Hematopoietic multipotent progenitor cell (in vitro differentiated cells): ENCODE data around the gene METTL3. TPM values are rescaled to one million over a fixed set of nuclear protein-coding genes. Genes with fewer than 3 reads are reported as not detected.
A peak's percentile ranks its signal among the peaks of the same experiment; 100 is the strongest.
"Not testable (repeated sequence)": the region's sequence is repeated elsewhere in the genome, so short reads cannot be mapped to it uniquely, and the experiment has no call there.

Source experiments
- DNase-seq, 3 donors: peaks; one replicate each; pipeline ENCODE4 v3.0.0-alpha.2; 2011 to 2015; ENCODE audit warnings: low read depth in 2 of 3, low spot score in 2 of 3
- total RNA-seq: library from RNA; depleted of rRNA; stranded (reverse); fragments of >200 nt; gene quantifications from one replicate; pipeline ENCODE4 v1.2.3, GENCODE V29; 2012

Gene METTL3
- 126 TPM for total RNA-seq

DNA sequence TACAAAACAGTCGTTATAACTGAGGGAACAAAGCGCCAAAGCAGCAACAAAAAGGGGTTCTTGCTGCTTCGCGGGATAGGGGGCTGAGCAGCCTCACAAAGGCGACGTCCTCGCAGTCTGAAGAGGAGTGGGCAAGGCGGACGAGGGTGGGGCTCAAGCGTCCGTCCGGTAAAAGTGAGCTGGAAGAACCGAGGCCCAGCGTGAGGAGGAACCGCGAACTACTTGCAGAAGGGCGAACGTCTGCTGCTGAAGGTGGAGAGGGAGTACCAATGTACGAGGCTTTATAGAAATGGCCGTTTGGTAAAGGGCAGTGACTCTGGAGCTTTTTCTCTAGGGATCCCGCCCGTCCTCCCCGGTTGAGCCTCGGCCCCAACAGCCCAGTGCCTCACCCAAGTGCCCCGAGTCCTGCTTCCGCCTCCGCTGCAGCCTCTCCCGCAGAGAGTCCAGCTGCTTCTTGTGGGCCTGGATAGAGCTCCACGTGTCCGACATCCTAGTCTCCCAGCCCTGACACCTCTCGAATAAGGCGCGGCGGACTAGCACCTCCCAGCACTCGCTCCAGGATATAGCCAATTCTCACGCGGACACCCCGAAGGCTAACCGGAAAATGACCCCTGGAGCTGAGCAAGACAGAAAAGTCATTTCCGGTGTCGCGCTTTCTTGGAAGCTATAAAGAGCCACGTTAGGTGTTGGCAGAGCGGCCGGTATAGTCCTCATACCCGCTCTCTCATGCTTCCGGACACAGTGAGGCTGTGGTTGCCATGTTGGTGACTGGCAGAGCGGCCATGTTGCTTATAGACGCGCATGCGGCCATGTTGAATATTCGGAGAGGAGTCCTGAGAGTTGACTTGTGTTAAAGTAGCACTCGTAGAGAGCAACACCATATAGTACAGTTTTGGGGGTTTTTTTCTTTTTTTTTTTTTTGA, at the start of gene METTL3:
TSS of gene METTL3 (minus strand) at position 606 of the 923 bp plus-strand sequence. CDS start at position 489, 117 bp downstream.
- DNase-seq = peak; percentile 80 to 97 (median 96)

DNA sequence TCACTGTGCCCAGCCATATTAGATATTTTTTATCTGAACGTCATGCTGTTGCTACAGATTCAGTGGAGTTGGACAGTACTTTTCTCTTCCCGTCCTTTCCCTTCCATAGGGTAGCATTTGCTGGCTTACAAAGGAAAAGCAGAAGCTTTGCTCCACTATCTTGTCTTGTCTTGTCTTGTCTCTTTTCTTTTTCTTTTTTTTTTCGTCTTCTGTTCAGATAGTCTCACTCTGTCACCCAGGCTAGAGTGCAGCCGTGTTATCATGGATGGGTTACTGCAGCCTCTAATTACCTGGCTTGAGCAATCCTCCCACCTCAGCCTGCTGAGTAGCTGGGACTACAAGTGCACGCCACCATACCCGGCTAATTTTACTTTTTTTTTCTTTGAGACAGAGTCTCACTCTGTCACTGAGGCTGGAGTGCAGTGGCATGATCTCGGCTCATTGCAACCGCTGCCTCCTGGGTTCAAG, 47.6 kb upstream of the METTL3 start:
- no peak for DNase-seq

DNA sequence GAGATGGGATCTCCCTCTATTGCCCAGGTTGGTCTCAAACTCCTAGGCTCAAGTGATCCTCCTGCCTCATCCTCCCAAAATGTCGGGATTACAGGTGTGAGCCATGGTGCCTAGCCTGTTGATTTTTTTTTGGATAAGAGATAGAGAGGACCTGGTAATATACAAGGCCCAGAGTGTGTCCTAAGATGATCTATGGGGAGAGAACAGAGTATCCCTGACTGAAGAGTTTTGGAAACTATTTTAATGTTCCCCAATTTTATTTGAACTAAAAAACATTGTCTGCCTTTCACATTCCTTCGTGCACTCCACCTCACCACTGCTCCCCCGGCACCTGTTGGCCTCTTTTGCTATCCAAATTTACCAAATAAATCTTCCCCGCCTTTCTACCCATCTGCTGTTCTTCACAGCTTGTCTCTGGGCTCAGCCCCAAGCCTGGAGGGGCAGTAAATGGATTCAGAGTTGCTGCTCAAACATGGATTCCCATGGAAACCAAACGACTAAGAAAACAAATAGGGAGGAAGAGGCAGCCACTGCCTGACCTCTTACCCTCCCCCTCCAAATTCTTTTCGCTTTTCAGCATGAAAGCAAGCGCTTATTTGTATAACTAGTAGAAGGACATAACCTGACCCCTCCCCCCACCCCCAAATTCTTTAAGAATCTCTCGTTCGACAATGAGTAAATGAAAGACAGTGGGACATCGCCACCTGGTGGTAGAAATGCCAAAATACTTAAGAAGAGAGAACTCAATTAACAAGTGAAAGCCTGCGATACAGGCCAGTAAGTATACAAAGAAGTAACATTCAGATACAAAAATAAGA, 46.2 kb upstream of the METTL3 start:
- peak; percentile 72 to 96 (median 89) for DNase-seq

DNA sequence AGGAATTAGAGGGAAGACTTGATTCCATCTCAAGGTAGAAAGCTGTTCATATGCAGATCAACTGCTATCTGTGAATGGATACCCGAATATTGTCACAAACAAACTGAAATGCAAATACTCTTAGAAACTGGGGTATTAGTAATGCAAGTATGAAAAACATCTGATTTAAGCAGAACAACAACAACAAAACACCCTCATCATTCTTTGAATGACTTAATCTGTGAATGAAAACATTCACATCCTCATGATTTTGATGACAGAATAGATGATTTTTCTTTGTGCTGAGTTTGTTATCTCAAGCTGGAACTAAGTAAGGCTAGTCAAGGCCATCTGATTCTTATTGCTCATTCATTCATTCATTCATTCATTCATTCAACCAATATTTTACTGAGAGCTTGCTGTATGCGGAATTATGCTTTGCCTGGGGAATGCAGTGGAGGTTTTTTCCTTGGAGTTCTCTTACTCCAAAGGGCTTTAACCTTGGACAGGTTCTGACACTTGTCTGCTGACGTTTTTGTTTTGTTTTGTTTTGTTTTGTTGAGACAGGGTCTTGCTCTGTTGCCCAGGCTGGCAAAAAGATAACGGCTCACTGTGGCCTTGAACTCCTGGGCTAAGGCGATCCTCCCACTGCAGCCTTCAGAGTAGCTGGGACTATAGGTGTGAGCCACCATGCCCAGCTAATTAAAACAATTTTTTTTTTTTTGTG, 45.4 kb upstream of the METTL3 start:
- no peak for DNase-seq

DNA sequence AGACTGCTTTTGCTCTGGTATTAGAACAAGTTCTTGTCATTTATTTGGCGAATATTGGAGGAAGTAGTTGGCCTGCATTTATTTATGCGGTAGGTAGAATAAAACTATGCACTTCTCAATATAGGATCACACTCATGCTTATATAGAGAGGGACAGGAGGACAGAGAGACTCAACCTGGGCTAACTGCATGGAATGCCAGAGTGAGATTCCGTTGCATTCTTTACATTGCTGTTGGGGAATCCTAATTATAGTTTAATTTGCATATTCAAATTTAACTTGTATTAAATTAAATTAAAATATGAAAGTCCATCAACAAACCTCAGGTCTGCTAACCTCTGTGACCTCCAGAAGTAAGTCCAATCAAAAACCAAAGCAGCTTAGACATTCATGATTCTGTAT, 42.1 kb upstream of the METTL3 start:
- no peak for DNase-seq

DNA sequence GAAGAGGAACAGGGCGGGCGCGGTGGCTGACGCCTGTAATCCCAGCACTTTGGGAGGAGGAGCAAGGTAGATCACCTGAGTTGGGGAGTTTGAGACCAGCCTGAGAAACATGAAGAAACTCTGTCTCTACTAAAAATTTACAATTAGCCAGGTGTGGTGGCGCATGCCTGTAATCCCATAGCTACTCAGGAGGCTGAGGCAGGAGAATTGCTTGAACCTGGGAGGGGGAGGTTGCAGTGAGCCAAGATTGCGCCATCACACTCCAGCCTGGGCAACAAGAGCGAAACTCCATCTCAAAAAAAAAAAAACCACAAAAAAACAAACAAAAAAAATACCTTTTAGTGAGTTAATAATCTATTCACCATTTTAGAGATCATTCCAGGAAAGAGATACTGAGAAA, 33.4 kb upstream of the METTL3 start:
- DNase-seq = not testable (repeated sequence)

DNA sequence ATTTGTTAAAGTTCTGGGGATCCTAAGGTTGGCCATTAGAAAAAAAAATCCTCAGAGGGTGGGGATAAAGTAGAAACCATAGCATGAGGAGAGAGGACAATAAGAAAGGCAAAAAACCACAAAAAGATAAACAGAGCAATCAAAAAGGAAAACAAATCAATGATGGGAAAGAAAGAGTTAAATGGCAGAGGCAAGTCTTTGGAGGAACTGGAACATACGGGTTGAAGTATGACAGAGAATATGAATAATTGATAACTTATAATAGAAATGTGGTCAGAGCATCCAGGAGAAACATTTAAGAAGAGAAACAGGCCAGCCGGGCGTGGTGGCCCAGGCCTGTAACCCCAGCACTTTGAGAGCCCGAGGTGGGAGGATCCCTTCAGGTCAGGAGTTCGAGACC, 32.8 kb upstream of the METTL3 start:
- no peak for DNase-seq

DNA sequence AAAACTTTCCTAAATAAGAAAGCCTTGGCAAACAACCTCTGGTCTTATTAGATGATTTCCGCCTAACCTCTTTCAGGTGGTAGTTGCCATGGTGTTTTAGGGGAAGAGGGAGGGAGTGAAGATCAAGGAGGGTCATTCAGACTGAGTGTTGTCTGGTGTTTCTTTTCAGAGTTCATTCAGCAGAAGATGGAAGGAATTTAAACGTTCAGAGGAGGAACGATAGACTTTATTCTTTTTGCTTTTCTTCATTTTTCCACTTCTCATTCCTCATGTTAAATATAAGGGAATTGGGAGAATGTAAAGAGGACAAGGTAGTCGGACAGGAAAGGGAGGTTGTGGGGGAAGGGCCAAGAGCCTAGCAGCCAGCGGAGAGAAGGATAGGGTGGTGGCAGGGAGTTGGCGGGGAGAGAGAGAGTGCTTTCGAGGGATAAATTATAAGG, 32.4 kb upstream of the METTL3 start:
- no peak for DNase-seq

DNA sequence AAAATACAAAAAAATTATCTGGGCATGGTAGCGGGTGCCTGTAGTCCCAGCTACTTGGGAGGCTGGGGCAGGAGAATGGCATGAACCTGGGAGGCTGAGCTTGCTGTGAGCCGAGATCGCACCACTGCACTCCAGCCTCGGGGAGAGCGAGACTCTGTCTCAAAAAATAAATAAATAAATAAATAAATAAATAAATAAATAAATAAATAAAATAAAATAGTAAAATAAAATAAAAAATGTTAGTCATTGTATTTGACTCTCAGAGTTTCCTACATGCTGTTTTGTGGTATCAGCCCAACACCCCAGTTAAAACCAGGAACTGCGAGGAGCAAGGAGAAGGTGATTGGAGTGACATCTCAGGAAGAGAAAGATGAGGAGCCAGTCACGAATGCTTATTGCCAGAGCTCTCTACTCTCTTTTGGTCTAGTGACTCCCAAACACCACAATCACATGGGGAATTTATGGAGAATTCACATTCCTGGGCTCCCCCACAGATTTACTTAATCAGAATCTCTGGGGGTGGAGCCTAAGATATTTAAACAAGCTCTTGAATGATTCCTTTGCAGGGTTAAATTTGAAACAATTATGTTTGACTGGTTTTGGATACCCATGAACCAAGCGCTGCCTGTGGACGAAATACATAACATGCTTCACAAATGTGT, 30.4 kb upstream of the METTL3 start:
- DNase-seq = no peak

DNA sequence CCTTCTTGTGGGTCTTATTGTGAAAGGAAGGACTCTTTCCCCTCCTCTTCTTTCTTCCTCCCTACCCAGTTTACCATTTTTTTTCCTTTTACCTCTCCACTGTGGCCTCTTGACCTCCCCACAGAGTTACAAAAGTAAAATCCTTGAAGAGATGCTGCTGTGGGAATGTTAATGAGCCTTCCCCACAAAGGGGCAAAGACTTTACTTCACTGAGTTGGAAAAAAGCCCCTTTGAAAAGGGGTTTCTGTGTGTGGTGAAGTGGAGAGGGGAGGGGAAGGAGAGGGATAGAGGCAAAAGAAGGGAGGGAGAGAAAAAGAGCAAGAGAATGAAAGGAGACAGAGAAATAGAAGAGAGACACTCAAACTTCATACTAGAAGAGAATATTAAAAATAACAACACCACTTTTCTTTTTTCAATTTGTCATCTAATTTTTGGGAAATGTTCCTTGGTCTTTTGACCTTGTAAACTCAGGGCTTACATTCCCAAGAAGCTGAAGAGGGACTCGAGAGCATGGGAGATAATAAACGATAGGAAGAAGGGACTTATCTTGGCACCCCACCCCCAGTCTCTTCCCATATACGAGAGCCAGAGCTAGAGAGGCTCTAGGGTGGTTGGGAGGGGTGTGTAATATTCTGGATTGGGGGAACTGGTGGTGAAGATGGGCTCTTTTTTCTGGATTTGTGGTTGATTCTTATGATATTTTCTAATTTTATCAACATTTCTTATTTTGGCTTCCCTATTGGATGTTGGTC, 28.2 kb upstream of the METTL3 start:
- no peak for DNase-seq

DNA sequence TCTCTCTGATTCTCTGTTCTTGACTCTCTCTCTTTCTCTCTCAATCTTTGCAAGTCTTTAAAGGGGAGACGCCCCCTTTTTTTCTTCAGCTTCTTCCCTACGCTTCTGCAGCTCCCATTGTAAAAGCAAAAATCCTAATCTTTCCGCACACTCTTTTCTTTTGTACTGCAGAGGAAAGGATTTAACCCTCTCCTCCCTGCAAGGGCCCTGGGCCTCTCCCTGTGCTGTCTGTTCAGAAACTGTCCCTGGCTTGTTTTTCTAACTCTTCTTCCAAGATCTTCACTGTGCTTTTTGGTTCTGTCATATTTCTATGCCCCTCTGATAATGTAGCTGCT, 25.9 kb upstream of the METTL3 start:
- DNase-seq = no peak

DNA sequence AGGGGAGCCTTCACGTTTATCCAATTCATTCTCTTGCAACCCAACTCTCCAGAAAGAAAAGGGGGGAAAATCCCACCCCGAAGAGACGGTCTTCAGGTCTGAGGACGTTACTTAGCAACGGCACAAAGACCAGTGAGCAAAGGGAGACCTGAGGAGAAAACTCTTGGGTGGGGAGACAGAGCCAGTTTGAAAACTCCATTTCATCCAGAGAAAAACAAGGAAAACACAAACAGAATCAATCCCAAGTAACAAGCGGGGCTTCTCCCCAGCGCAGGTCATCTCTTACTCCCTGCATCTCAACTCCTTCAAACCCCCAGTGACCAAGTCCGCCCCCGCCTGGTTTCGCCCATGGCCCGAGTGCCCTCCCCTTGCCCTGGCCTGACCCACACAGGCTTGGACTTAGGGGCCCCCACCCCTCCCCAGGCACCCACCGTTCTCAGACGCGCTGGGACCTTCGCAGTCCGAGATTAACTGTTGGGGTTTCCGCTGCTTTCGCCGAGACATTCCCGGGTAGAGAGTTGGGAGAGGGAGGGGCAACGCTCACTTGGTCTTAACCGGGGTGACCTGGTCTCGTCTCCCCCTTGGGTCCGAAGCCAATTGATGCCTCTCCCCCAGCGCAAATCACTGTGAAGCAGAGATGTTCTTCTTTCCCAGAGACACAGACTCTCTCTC, 25.4 kb upstream of the METTL3 start:
- no peak for DNase-seq

DNA sequence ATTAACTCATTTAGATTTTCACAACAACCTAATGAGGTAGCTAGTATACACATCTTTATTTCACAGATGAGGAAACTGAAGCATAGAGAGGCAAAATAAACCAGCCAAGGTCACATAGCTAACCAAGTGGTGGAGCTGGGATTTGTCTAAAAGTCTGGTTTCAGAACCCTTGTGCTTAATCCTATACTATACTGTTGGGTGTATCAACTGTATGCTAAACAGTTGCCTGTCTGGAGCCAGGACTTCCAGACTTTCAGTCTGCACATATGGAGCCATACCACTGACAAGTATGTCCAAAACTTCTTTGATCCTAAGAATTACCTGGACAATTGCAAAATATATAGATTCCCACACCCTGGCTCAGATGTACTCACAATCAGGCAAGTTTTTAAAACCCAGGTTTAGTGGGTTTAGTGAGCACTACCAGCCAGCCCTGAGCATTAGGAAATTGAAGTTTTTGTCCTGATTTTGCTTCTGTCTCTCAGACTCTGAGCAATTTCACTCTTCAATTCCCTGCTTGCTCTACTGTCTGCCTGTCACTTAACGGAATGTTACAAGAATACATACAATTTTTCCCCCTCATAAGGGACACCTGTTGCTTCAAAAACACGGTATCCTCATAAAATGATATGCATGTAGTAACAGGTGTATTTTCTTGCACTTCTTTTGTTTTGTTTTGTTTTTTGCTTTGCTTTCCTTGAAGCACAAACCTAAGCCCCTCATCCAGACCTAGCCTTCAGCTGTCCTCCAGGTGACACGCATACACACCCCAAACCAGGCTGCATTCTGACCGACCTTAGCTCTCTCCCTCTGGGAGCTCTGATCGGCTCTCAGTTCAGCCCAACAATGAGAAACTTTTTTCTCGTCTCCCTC, 24.6 kb upstream of the METTL3 start:
- no peak for DNase-seq

DNA sequence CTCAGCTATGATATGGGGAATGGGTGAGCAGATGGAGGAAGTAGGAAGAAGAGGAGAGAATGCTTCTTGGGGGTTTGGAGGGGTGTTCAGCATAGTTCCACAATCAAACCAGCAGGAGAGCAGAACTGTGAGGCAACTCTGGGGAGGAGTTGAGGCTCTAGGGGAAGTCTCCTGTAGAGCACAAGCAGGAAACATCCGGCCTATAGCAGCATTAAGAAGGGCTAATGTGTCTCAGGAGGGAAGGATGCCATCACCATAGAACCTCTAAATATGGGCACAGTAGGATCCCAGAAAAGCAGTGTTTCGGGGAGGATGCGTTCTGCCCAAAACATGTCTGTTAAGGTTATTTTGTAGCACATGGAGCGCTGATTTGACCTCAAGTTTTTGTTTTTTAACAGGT, 23.4 kb upstream of the METTL3 start:
- peak in 1 of 3 donors; percentile 39 for DNase-seq

DNA sequence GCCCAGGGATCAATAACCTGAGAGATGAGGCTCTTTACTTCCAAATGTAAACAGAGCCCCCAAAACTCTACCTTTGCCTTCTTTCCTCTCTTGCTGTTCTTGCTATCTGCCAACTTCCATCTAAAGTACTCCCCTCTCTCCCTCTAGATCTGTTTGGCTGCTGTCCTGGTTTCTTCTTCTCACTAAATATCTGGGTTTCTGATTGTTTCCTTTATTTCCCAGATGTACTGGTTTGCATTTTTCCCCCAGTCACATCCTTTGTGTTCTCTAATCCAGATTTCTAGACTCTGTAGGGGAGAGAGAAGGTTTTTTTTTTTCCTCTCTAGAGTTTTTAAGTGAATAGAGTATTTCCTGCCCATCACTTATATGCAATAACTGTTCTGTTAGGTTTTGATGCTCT, 22.2 kb upstream of the METTL3 start:
- DNase-seq = no peak

DNA sequence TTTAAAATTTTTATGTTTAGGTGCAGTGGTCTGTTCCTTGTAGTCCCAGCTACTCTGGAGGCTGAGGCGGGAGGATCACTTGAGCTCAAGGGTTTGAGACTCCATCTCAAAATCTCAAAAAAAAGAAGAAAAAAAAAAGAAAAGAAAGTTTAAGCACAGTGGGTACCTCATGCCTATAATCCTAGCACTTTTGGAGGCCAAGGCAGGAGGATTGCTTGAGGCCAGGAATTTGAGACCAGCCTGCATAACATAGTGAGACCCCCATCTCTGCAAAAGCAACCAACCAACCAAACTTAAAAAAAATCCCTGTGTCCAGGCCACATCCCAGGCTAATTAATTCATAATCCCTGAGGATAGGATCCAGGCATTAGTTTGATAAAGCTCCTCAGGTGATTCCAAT, 18.4 kb upstream of the METTL3 start:
- DNase-seq = no peak

DNA sequence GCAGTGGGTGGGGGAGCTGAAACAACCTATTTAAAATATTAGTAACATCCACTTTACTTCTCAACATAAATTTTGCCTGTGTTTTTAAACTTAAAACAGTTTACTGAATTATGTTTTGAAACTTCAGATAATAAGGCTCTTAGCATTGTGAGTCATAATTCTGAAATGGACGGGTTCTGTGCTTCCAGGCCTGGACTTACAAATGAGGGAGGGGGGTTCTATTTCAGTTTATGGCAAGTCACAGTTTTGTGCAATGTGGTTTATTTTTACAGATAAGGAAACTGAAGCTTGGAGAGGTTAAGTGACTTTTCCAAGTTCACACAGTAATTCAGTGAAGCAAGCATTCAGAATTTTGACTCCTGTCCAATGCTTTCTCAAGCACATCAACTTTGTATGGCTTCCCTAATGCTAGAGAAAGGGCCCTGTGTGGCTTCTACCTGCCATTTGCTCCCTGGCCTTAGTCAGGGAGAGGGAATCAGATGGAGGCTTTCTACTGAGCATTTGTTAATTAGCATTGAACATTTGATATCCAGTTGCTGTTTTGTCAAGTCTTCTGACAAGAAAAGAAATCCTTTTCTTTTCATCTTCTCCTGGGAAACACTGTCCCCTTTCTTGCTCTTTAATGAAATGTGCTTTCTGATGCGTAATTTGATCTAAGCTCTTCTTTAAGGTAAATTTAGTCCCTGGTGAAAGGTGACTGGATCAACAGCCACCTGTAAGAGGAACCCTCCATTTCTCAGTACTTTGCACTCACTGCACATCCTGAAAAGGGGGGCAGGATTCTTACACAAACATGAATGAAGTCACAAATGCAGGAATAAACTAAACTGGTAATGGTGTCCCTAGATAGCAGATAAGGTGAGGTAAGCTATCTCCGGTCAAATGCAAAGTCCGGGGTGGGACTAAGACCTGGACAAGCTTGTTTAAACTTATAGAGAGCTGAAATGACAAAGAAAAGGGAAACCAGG, 17.5 kb upstream of the METTL3 start:
- no peak for DNase-seq
